Natural killer cell treated with Interleukin-12 subunit alpha and Interleukin-12 subunit beta and Interleukin-15 and Interleukin-18, amount 100 ng/mL, for 72 hours (primary cell): Measurements from ENCODE around the gene ARHGEF4. TPM values are rescaled to one million over a fixed set of nuclear protein-coding genes. Genes with fewer than 3 reads are reported as not detected.

Source experiments
- ATAC-seq, 2 donors: fragments of 150-1000 bp; cut with Tn5 transposase in 1 of 2; sonication (Bioruptor Pico), chemical (Tn5 transposase) in 1 of 2; 2 replicates each; pipeline ENCODE4 v1.10.0; 2021
- DNase-seq: peaks from one replicate; pipeline ENCODE4 v3.0.0; 2022; ENCODE audit warnings: low spot score
- H3K27ac Mint-ChIP-seq, 2 donors: 1 replicate in 1 of 2; 2 replicates in 1 of 2; pipeline ENCODE4 v1.8.0; 2022; ENCODE audit warnings: mixed read lengths in 2 of 2, mild to moderate bottlenecking in 1 of 2, moderate library complexity in 1 of 2
- H3K27me3 Mint-ChIP-seq, 2 donors: 1 replicate in 1 of 2; 2 replicates in 1 of 2; pipeline ENCODE4 v1.8.0; 2022; ENCODE audit warnings: mixed read lengths in 2 of 2
- H3K36me3 Mint-ChIP-seq: one replicate; pipeline ENCODE4 v1.8.0; 2022; ENCODE audit warnings: mixed read lengths
- H3K4me1 Mint-ChIP-seq, 2 donors: 1 replicate in 1 of 2; 2 replicates in 1 of 2; pipeline ENCODE4 v1.8.0; 2022; ENCODE audit warnings: low read depth in 2 of 2, mixed read lengths in 2 of 2, mild to moderate bottlenecking in 1 of 2
- H3K4me3 Mint-ChIP-seq: one replicate; pipeline ENCODE4 v1.8.0; 2022; ENCODE audit warnings: mixed read lengths
- H3K9me3 Mint-ChIP-seq: 2 replicates; pipeline ENCODE4 v1.8.0; 2022; ENCODE audit warnings: mixed read lengths
- total RNA-seq, 2 donors: library from RNA; stranded (reverse); gene quantifications; one replicate each; pipeline ENCODE4 v1.2.3, GENCODE V29; 2022

The ARHGEF4 gene
- total RNA-seq, 2 donors from 2014 or later, result not detected

GRCh38 chr2:131041402-131042147, 204.9 kb downstream of the ARHGEF4 start:
- H3K9me3 Mint-ChIP-seq, result no peaks in the 10 kb centered on the region
- H3K27ac Mint-ChIP-seq, result no peak overlapping the region
- no peak for ATAC-seq
- peaks cover 9 to 12% of the 10 kb centered on the region in 2 donors for H3K4me1 Mint-ChIP-seq
- no peak overlapping the region for H3K4me3 Mint-ChIP-seq
- no peaks in the 10 kb centered on the region for H3K36me3 Mint-ChIP-seq
- DNase-seq, result no peak
- H3K27me3 Mint-ChIP-seq, result peaks cover 0 to 10% of the 10 kb centered on the region in 2 donors

DNA sequence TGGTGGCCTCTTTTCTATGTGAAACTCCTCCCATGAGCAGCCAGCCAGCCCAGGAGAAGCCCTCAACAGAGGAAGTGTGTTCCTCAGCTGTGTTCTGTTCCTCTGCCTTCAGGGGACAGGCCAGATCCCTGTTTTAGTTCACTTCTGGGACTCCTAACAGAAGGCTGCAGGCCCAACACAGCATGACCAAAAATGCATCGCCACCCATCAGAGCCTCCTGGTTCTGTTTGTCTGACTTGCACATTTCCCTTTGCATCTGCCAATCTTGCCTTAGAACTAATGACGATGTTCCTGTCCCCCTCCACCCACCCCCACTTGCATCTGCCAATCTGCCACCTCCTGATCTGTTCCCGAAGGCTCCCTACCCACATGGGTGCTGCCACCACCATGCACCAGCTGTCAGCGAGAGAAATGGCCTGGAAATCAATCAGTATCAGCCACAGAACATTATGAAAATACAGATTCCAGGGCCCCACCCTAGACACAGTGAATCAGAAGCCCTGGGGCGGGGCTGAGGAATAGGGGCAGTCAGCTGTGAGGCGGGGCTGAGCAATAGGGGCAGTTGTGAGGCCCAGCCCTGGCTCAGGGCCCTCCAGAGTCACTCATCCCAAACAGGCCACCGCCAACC, 205.5 kb downstream of the ARHGEF4 start:
- H3K36me3 Mint-ChIP-seq, result no peaks in the 10 kb centered on the region
- DNase-seq (no peak), ATAC-seq (no peak)
- peaks cover 0 to 10% of the 10 kb centered on the region in 2 donors for H3K27me3 Mint-ChIP-seq
- peaks cover 9 to 15% of the 10 kb centered on the region in 2 donors for H3K4me1 Mint-ChIP-seq
- no peak overlapping the region for H3K4me3 Mint-ChIP-seq
- no peaks in the 10 kb centered on the region for H3K9me3 Mint-ChIP-seq
- no peak overlapping the region for H3K27ac Mint-ChIP-seq

DNA sequence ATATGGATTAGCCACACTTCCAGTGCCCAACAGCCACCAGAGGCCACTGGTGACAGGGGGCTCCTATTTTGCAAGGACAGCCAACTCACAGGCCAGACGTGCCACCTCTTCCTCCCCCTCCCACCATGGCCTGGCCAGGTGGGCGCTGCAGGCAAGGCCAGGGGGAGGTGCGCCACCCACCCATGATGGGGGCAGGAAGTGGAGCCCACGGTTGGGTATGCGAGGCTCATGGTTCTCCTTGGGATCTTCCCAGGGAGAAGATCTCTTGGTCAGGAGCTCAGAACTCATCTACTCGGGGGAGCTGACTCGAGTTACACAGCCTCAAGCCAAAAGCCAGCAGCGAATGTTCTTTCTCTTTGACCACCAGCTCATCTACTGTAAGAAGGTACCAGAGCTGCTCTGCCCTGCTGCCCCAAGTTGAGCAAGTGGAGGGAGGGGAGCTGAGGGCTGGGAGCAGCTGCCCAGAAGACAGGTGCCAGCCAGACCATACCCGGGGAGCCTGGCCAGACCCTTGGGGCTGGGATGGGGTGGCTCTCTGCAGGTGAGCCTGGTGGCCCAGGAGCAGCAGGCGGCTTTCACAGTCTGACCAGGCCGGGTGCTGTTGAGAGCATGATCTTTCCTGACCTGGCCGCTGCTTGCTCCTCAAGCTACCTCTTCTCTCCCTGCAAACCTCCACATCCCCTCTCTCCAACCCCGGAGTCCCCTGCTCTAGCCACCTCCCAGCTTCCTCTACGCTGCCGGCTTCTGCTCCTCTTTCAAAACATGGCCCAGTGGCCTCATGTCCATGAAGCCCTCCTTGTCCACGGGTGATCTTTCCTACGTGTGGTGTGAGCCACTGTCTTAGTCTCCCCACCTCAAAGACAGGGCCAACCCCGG, 206.7 kb downstream of the ARHGEF4 start:
- no peak overlapping the region for H3K4me3 Mint-ChIP-seq
- H3K27me3 Mint-ChIP-seq, result peaks cover 0 to 6% of the 10 kb centered on the region in 2 donors
- no peak for ATAC-seq
- no peaks in the 10 kb centered on the region for H3K9me3 Mint-ChIP-seq
- H3K4me1 Mint-ChIP-seq, result peaks cover 9 to 15% of the 10 kb centered on the region in 2 donors
- no peaks in the 10 kb centered on the region for H3K36me3 Mint-ChIP-seq
- no peak overlapping the region for H3K27ac Mint-ChIP-seq
- DNase-seq, result no peak

DNA sequence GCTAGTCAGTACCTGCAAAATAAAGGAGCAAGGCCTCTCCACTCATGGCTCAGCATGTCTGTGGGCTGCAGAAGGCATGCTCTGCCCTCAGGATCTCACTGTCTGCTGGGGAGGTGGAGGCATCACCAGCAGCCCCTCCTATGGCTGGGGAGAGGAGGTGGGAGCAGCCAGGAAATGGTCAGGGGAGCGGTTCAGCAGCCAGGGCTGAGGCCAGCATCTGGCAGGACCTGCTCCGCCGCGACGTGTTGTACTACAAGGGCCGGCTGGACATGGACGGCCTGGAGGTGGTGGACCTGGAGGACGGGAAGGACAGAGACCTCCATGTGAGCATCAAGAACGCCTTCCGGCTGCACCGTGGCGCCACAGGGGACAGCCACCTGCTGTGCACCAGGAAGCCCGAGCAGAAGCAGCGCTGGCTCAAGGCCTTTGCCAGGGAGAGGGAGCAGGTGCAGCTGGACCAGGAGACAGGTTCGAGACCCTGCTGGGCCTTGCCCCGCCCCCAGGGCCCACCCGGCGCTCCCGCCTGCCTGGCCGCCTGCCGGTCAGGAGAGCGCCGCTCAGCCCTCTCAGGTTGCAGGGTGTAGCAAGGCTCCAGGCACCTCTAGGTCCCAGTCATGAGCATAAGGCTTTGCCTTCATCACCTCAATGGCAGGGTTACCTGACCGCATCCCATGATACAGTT, 207.5 kb downstream of the ARHGEF4 start:
- ATAC-seq, result no peak
- Mint-ChIP-seq H3K9me3 (no peaks in the 10 kb centered on the region), H3K4me1 (peaks cover 9 to 15% of the 10 kb centered on the region in 2 donors), H3K36me3 (no peaks in the 10 kb centered on the region), H3K27ac (no peak overlapping the region), H3K27me3 (peaks cover 0 to 6% of the 10 kb centered on the region in 2 donors), H3K4me3 (no peak overlapping the region)
- no peak for DNase-seq

GRCh38 chr2:131044757-131045150, 208.0 kb downstream of the ARHGEF4 start:
- Mint-ChIP-seq H3K36me3 (peaks cover 2% of the 10 kb centered on the region), H3K27me3 (peaks cover 0 to 6% of the 10 kb centered on the region in 2 donors), H3K9me3 (no peaks in the 10 kb centered on the region), H3K4me1 (peaks cover 9 to 15% of the 10 kb centered on the region in 2 donors), H3K27ac (no peak overlapping the region), H3K4me3 (no peak overlapping the region)
- DNase-seq, result no peak
- no peak for ATAC-seq

- no peak for DNase-seq
- H3K4me3 Mint-ChIP-seq, result no peak overlapping the region
- H3K27me3 Mint-ChIP-seq, result peaks cover 0 to 6% of the 10 kb centered on the region in 2 donors
- no peaks in the 10 kb centered on the region for H3K9me3 Mint-ChIP-seq
- peaks cover 9 to 15% of the 10 kb centered on the region in 2 donors for H3K4me1 Mint-ChIP-seq
- peaks cover 4% of the 10 kb centered on the region for H3K36me3 Mint-ChIP-seq
- ATAC-seq, result peak in 1 of 2 donors; percentile 5
- no peak overlapping the region for H3K27ac Mint-ChIP-seq
These were observed 208.7 kb downstream of the ARHGEF4 start for GRCh38 chr2:131045286-131046027.

GRCh38 chr2:131046028-131046917, 209.6 kb downstream of the ARHGEF4 start:
- Mint-ChIP-seq H3K36me3 (peaks cover 4% of the 10 kb centered on the region), H3K9me3 (no peaks in the 10 kb centered on the region), H3K4me3 (no peak overlapping the region), H3K4me1 (peaks cover 4 to 9% of the 10 kb centered on the region in 2 donors), H3K27ac (no peak overlapping the region), H3K27me3 (peaks cover 0 to 1% of the 10 kb centered on the region in 2 donors)
- ATAC-seq (no peak), DNase-seq (no peak)

DNA sequence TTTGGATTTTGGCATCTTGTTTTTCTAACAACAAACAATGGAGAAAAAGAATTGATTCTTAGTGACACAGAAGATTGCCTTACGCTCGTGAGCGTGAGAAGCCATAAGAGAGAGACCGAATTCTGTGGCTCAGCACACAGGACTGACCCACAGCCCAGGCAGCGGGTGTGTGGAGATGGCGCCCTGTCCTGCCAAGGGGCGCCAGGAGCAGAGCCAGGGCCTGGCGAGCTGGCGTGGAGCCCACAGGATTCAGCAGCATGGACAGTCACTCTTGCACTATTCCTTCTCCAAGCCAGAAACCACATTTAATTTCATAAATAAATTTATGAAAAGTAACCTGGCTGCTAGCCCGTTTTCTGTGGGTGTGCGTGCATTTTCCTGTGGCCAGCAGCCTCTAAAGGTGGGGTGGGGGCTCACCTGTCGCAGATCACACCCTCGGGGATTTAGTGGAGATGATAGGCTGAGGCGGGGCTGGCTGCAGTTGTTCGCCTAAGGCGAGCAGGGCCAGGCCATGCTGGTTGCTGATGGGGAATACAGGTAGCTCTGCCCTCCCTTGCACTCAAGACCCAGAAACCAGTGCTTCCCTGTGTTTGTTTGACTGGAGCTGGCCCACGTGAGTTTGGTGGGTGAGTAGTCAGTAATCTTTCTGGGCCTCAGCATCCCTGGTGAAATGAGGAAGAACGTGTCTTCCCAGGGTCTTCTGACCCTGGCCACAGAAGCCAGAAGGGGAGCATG, 210.4 kb downstream of the ARHGEF4 start:
- no peaks in the 10 kb centered on the region for H3K9me3 Mint-ChIP-seq
- peaks cover 11% of the 10 kb centered on the region for H3K36me3 Mint-ChIP-seq
- no peak for DNase-seq
- peaks cover 6 to 8% of the 10 kb centered on the region in 2 donors for H3K4me1 Mint-ChIP-seq
- no peak overlapping the region for H3K27ac Mint-ChIP-seq
- no peak overlapping the region for H3K4me3 Mint-ChIP-seq
- no peak for ATAC-seq
- no peaks in the 10 kb centered on the region for H3K27me3 Mint-ChIP-seq

- no peak overlapping the region for H3K27ac Mint-ChIP-seq
- H3K36me3 Mint-ChIP-seq, result peaks cover 15% of the 10 kb centered on the region
- ATAC-seq (no peak), DNase-seq (no peak)
- H3K4me3 Mint-ChIP-seq, result no peak overlapping the region
- H3K9me3 Mint-ChIP-seq, result no peaks in the 10 kb centered on the region
- H3K27me3 Mint-ChIP-seq, result no peaks in the 10 kb centered on the region
- H3K4me1 Mint-ChIP-seq, result peaks cover 6 to 11% of the 10 kb centered on the region in 2 donors
These were observed 211.3 kb downstream of the ARHGEF4 start for GRCh38 chr2:131047920-131048560.

- H3K9me3 Mint-ChIP-seq, result no peaks in the 10 kb centered on the region
- ATAC-seq (no peak), DNase-seq (no peak)
- H3K4me3 Mint-ChIP-seq, result no peak overlapping the region
- H3K27ac Mint-ChIP-seq, result no peak overlapping the region
- peaks cover 19% of the 10 kb centered on the region for H3K36me3 Mint-ChIP-seq
- peaks cover 6 to 14% of the 10 kb centered on the region in 2 donors for H3K4me1 Mint-ChIP-seq
- H3K27me3 Mint-ChIP-seq, result no peaks in the 10 kb centered on the region
These were observed 211.9 kb downstream of the ARHGEF4 start for GRCh38 chr2:131048641-131049040.

- H3K27me3 Mint-ChIP-seq, result no peaks in the 10 kb centered on the region
- H3K9me3 Mint-ChIP-seq, result no peaks in the 10 kb centered on the region
- no peak overlapping the region for H3K4me3 Mint-ChIP-seq
- DNase-seq, result no peak
- H3K36me3 Mint-ChIP-seq, result peaks cover 19% of the 10 kb centered on the region
- H3K4me1 Mint-ChIP-seq, result peaks cover 6 to 14% of the 10 kb centered on the region in 2 donors
- ATAC-seq, result no peak
- H3K27ac Mint-ChIP-seq, result no peak overlapping the region
These were observed 212.5 kb downstream of the ARHGEF4 start for GRCh38 chr2:131049150-131049718.
